Gastroesophageal sphincter (tissue), 3 donors: ENCODE results near the gene MARCHF4.

ENCODE experiments used
- CTCF ChIP-seq, 4 experiments: fragments of 200-600 bp in 2 of 4; fragments of 450-650 bp in 2 of 4; sonication (generic) in 1 of 4; IDR thresholded peaks; one replicate each; pipeline ENCODE4 v1.5.1; 2017 to 2019; ENCODE audit warnings: antibody characterized with exemption in 4 of 4, mild to moderate bottlenecking in 2 of 4, moderate library complexity in 2 of 4
- EP300 ChIP-seq: sonication (generic); formaldehyde crosslinking; IDR thresholded peaks from one replicate; pipeline ENCODE4 v1.6.1; 2017; ENCODE audit warnings: antibody characterized with exemption, mild to moderate bottlenecking
- POLR2A ChIP-seq, 2 donors: fragments of 450-650 bp; IDR thresholded peaks; one replicate each; pipeline ENCODE4 v1.6.1; 2017; ENCODE audit warnings: antibody characterized with exemption in 2 of 2, mild to moderate bottlenecking in 2 of 2, moderate library complexity in 1 of 2
- POLR2AphosphoS5 ChIP-seq: sonication (generic); formaldehyde crosslinking; IDR thresholded peaks from one replicate; pipeline ENCODE4 v1.6.1; 2017; ENCODE audit warnings: antibody characterized with exemption

GRCh38 chr2:216369821-216370220 lies 2.5 kb downstream of the MARCHF4 start:
- TF ChIP-seq POLR2A (IDR thresholded peaks at IDR 0.05) (no peak), CTCF (IDR thresholded peaks at IDR 0.05) (no peak), EP300 (no peak), POLR2AphosphoS5 (no peak)
